Brain microvascular endothelial cell (primary cell): Measurements from ENCODE around the gene PPP2R3A.

ENCODE experiments used
- DNase-seq: peaks from one replicate; pipeline ENCODE4 v3.0.0-alpha.2; 2020
- H3K27ac ChIP-seq: fragments of 250-450 bp; sonication (Bioruptor Pico); 2 replicates; pipeline ENCODE4 v1.5.1; 2020; ENCODE audit warnings: mild to moderate bottlenecking, moderate library complexity
- H3K27me3 ChIP-seq: fragments of 250-450 bp; sonication (Bioruptor Pico); replicated peaks from 2 replicates; pipeline ENCODE4 v1.5.1; 2020; ENCODE audit warnings: mild to moderate bottlenecking
- H3K36me3 ChIP-seq: fragments of 250-450 bp; sonication (Bioruptor Pico); replicated peaks from 2 replicates; pipeline ENCODE4 v1.5.1; 2020; ENCODE audit warnings: mild to moderate bottlenecking
- H3K4me3 ChIP-seq: 2 replicates; pipeline ENCODE4 v1.5.1; 2011; ENCODE audit warnings: low read depth, mild to moderate bottlenecking, control low read depth, low read length, moderate library complexity
- in situ Hi-C: cut with HindIII; loops from 2 replicates; pipeline ENCODE4 v1.10.0; 2017; ENCODE audit warnings: low sequenced_read_pairs, low pct_ligation_motif_present
- TF ChIP-seq, protein P1 (sequence below): IDR thresholded peaks from 2 replicates; pipeline ENCODE4 v1.5.1; 2011; ENCODE audit warnings: low read depth, mild to moderate bottlenecking, moderate library complexity, low read length, control low read depth, inconsistent platforms; ENCODE audit errors: missing control alignments

The PPP2R3A gene

DNA sequence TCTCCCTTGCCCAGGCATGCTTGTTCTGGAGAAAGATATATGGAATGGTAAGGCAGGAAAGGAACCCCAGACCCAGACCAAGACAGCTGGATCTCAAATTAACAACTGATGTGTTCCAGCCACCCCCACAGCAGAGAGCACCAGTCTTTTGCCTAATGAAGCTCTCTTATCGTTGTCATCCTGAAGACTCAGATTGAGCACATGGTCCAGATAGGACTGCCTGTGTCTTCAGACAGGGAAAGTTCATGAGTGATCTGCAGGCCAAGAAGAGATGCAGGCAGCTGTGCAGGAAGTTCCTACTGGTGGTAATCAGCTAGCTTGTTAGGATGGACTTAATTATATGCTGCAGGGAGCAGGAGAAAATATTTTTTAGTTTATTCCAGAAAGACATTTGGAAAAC, 53.3 kb downstream of the PPP2R3A start:
- Histone ChIP-seq H3K36me3 (no peaks in the 10 kb centered on the region), H3K27me3 (no peaks in the 10 kb centered on the region), H3K4me3 (no peak overlapping the region), H3K27ac (no peak overlapping the region)
- TF ChIP-seq, protein P1, sequence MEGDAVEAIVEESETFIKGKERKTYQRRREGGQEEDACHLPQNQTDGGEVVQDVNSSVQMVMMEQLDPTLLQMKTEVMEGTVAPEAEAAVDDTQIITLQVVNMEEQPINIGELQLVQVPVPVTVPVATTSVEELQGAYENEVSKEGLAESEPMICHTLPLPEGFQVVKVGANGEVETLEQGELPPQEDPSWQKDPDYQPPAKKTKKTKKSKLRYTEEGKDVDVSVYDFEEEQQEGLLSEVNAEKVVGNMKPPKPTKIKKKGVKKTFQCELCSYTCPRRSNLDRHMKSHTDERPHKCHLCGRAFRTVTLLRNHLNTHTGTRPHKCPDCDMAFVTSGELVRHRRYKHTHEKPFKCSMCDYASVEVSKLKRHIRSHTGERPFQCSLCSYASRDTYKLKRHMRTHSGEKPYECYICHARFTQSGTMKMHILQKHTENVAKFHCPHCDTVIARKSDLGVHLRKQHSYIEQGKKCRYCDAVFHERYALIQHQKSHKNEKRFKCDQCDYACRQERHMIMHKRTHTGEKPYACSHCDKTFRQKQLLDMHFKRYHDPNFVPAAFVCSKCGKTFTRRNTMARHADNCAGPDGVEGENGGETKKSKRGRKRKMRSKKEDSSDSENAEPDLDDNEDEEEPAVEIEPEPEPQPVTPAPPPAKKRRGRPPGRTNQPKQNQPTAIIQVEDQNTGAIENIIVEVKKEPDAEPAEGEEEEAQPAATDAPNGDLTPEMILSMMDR: no peak
- in situ Hi-C loops: no loop called here
- no peak for DNase-seq

DNA sequence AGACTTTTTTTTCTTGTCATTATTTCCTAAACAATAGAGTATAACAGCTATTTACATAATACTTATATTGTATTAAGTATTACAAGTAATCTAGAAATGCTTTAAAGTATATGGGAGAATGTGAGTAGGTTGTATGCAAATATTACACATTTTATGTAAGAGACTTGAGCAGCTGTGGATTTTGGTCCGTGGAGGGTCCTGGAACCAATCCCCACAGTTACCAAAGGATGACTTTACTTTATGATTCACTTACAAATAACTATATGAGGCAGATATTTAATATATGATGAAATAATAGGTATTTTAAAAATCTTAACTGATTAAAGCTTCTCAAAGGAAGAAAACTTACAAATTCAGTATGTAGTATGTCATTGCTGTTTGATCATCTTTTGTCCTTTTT, 56.3 kb downstream of the PPP2R3A start:
- no peak for DNase-seq
- in situ Hi-C loops: no loop called here
- TF ChIP-seq, protein P1: no peak
- Histone ChIP-seq H3K4me3 (no peak overlapping the region), H3K36me3 (no peaks in the 10 kb centered on the region), H3K27ac (no peak overlapping the region), H3K27me3 (no peaks in the 10 kb centered on the region)

DNA sequence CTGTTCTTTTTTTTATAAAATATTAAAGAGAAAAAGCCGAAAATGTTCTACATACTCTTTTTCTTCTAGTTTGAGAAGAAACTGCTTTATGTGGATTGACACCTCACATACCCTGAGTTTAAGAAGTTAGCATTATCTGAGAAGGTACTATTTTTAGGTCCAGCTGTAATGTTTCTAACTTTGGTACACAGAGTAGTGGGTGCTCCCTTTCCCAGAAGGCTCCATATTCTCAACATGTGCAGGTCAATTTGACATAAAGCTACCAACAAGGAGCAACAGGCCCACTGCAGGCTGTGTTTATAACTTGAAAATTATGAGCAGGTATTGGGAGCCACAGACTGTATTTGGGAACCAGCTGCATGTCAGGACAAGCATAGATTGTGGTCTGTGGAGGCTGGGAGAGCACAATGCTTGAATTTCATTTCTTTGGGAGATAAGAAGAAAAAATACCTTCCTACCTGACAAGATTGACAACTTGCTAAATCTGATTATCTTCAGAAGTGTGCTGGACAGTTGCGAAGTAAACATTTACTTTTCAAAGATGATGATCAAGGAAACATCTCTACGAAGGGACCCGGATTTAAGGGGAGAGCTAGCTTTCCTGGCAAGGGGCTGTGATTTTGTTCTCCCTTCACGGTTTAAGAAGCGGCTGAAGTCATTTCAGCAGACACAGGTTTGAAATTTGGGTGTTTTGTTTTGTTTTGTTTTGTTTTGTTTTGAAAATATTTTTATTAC, 57.2 kb downstream of the PPP2R3A start:
- Histone ChIP-seq H3K27me3 (no peaks in the 10 kb centered on the region), H3K27ac (no peak overlapping the region), H3K4me3 (no peak overlapping the region), H3K36me3 (no peaks in the 10 kb centered on the region)
- in situ Hi-C loops: no loop called here
- TF ChIP-seq, protein P1: no peak
- DNase-seq: no peak

DNA sequence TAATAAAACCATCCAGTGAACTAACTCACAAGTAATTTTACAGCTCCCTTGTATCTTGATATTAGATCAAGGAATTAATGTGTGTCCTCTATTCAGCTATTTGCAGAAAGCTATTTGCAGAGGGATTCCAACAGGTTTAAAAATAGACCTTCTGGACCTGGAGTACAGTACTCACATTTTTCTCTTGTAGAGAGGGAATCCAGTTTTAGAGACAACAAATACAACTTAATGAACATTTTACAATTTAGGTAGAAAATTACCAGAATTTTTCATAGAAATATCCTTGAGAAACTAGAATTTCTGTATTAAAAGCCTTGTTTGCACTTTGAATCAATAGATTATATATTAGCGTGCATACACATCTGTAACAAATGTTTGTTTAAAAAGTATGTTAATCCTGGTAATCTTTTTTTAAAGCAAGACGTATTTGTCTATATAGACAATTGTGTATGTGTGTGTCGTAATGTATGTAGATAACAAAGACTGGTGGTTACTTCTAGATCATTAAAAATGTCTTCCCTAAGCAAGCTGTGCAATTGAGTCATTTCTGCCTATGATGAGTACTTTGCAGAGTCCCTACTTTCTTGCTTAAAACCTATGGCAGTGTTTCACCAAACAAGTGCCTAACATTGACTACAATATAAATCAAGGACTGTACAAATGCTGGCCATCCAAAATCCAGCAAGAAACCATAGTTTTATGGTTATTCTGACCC, 57.9 kb downstream of the PPP2R3A start:
- TF ChIP-seq, protein P1: no peak
- Histone ChIP-seq H3K27ac (no peak overlapping the region), H3K4me3 (no peak overlapping the region), H3K27me3 (no peaks in the 10 kb centered on the region), H3K36me3 (no peaks in the 10 kb centered on the region)
- no peak for DNase-seq
- in situ Hi-C loops: no loop called here

- no peak overlapping the region for H3K4me3 ChIP-seq
- TF ChIP-seq, protein P1: no peak
- in situ Hi-C loops: no loop called here
- DNase-seq: no peak
- H3K36me3 ChIP-seq: no peaks in the 10 kb centered on the region
- no peaks in the 10 kb centered on the region for H3K27me3 ChIP-seq
- H3K27ac ChIP-seq: no peak overlapping the region
Measured at GRCh38 chr3:136036306-136036705, 70.8 kb downstream of the PPP2R3A start.
